ENCODE data around the gene RNU5B-1.

Gene RNU5B-1

DNA sequence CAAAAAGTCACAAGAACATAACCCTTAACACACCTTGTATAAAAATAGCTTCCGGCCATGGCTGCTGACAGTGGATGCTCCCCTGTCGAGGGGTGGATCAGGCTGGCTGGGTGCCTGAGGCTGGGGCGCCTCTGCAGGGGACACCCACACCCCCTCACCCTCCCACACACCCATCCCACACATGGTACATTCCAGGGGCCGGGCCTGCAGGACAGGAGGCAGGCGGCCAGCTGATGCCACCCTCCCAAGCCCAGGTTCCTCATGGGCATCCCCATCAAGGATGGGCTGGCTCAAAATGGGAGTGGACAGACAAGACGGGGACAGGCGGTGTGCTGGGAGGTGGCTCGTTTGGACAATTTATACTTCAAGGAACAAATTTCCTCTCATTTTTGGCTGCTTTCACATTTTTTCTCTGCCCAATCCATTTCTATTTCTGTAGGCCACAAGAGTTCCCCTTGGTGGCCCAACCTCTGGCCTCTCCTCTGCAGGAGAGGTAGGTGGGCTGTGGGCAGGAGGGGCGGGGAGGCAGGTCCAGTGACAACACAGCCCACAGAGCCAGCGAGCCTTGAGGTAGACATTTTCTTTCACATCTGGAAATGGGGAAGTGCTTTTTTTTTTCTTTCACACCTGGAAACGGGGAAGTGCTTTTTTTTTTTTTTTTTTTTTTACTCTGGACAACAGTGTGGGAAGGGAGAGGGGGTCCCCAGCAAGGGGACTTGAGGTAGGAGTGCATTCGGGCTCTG is 23.3 kb downstream of the RNU5B-1 start:
- Histone ChIP-seq H3K27me3 (ENCODE audit: low read depth) (no peaks in the 10 kb centered on the region), H3K36me3 (replicated peaks) (peaks cover 27% of the 10 kb centered on the region), H3K4me3 (no peak overlapping the region), H3K9me3 (no peaks in the 10 kb centered on the region), H3K4me1 (no peaks in the 10 kb centered on the region)
- DNase-seq (ENCODE audit: low spot score in 2 of 2), result no peak
- in situ Hi-C loops (cut with MboI; ENCODE audit: low sequenced_read_pairs), result no loop called here

DNA sequence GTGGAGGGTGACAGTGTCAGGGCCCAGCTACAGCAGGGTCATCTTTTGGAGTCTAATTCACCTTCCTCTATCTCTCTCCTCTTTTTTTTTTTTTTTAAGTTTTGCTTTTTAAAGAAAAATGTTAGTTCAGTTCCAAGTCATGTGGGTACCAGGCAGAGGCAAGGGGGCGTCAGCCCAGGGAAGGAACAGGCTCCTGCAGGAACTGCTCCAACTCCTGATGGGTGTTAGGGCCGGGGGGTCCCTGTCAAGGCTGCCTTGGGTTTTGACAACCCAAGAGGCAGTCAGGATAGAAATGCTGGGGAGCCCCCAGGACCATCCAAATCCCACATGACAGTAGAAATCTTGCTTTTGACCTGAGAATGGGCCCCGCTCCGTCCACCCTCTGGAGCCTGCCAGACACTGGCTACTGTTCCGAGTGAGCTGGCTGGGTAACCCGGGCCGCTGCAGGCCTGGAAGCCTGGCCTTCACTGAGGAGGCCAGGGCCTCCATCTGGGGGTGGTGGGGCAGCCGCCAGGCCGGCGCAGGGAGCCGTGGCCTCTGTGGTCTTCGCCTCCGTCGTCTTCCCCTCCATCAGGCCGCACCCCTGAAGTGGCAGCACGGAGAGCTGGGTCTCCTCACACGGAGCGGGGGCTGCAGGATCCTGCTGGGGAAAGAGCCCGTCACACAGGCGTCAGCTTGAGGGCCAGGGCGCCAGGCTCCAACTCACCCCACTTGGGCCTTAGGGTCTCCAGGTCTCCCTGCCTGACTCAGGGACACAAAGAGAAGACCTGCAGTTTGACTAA is 24.2 kb downstream of the RNU5B-1 start:
- in situ Hi-C loops (cut with MboI; ENCODE audit: low sequenced_read_pairs), result no loop called here

GRCh38 chr15:65329288-65329983 is 25.0 kb downstream of the RNU5B-1 start:
- DNase-seq (ENCODE audit: low spot score in 2 of 2), result no peak
- H3K4me3 ChIP-seq, result no peak overlapping the region
- H3K27me3 ChIP-seq (ENCODE audit: low read depth), result no peaks in the 10 kb centered on the region
- in situ Hi-C loops (cut with MboI; ENCODE audit: low sequenced_read_pairs), result no loop called here
- H3K4me1 ChIP-seq, result peaks cover 7% of the 10 kb centered on the region
- H3K36me3 ChIP-seq (replicated peaks), result peaks cover 27% of the 10 kb centered on the region
- H3K9me3 ChIP-seq, result no peaks in the 10 kb centered on the region

More for the DNA sequence above, 24.2 kb downstream of the RNU5B-1 start:
- H3K4me1 ChIP-seq, result no peaks in the 10 kb centered on the region; the same call in 1 of the 2 replicates
- no peak overlapping the region for H3K4me3 ChIP-seq
- H3K36me3 ChIP-seq (replicated peaks), result peaks cover 27% of the 10 kb centered on the region
- no peak for DNase-seq (ENCODE audit: low spot score in 2 of 2)
- no peaks in the 10 kb centered on the region for H3K9me3 ChIP-seq
- H3K27me3 ChIP-seq (ENCODE audit: low read depth), result no peaks in the 10 kb centered on the region

GRCh38 chr15:65329984-65330735 is 25.7 kb downstream of the RNU5B-1 start:
- H3K4me3 ChIP-seq, result no peak overlapping the region
- in situ Hi-C loops (cut with MboI; ENCODE audit: low sequenced_read_pairs), result no loop called here
- no peaks in the 10 kb centered on the region for H3K27me3 ChIP-seq (ENCODE audit: low read depth)
- no peaks in the 10 kb centered on the region for H3K9me3 ChIP-seq
- peaks cover 27% of the 10 kb centered on the region for H3K36me3 ChIP-seq (replicated peaks)
- no peak for DNase-seq (ENCODE audit: low spot score in 2 of 2)
- peaks cover 12% of the 10 kb centered on the region for H3K4me1 ChIP-seq

- in situ Hi-C loops (cut with MboI; ENCODE audit: low sequenced_read_pairs), result no loop called here
- no peak for DNase-seq (ENCODE audit: low spot score in 2 of 2)
- Histone ChIP-seq H3K36me3 (replicated peaks) (peaks cover 27% of the 10 kb centered on the region), H3K9me3 (no peaks in the 10 kb centered on the region), H3K27me3 (ENCODE audit: low read depth) (no peaks in the 10 kb centered on the region), H3K4me1 (peaks cover 12% of the 10 kb centered on the region), H3K4me3 (no peak overlapping the region)
Observed at GRCh38 chr15:65330934-65331645, 26.6 kb downstream of the RNU5B-1 start.

DNA sequence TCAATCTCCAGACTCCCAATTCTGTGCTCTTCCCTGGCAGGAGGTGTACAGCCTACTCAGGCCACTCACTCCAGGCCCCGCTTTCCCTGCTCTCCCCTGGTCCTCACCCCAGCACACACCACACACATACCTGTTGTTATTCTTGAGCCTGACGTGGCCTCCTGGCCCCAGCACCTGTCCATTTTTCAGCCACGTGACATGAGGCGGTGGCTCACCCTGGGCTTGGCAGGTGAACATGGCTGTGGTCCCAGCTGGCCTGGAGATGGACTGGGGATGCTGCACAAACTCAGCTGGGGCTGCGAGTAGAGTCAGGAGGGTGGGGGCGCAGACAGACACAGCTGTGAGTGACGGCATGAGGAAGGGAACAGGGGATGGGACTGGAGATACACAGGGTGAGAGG is 27.3 kb downstream of the RNU5B-1 start:
- H3K4me1 ChIP-seq, result peaks cover 20% of the 10 kb centered on the region
- in situ Hi-C loops (cut with MboI; ENCODE audit: low sequenced_read_pairs), result no loop called here
- H3K9me3 ChIP-seq, result no peaks in the 10 kb centered on the region
- no peak for DNase-seq (ENCODE audit: low spot score in 2 of 2)
- peaks cover 27% of the 10 kb centered on the region for H3K36me3 ChIP-seq (replicated peaks)
- no peak overlapping the region for H3K4me3 ChIP-seq
- H3K27me3 ChIP-seq (ENCODE audit: low read depth), result no peaks in the 10 kb centered on the region

- peaks cover 27% of the 10 kb centered on the region for H3K4me1 ChIP-seq
- peaks cover 27% of the 10 kb centered on the region for H3K36me3 ChIP-seq (replicated peaks)
- H3K27me3 ChIP-seq (ENCODE audit: low read depth), result no peaks in the 10 kb centered on the region
- H3K4me3 ChIP-seq, result no peak overlapping the region
- DNase-seq (ENCODE audit: low spot score in 2 of 2), result no peak
- H3K9me3 ChIP-seq, result no peaks in the 10 kb centered on the region
- in situ Hi-C loops (cut with MboI; ENCODE audit: low sequenced_read_pairs), result no loop called here
Observed at GRCh38 chr15:65332391-65333147, 28.1 kb downstream of the RNU5B-1 start.

GRCh38 chr15:65333148-65333820 is 28.8 kb downstream of the RNU5B-1 start:
- Histone ChIP-seq H3K27me3 (ENCODE audit: low read depth) (no peaks in the 10 kb centered on the region), H3K36me3 (replicated peaks) (peaks cover 27% of the 10 kb centered on the region), H3K4me3 (no peak overlapping the region), H3K9me3 (no peaks in the 10 kb centered on the region), H3K4me1 (peaks cover 33% of the 10 kb centered on the region)
- no peak for DNase-seq (ENCODE audit: low spot score in 2 of 2)
- in situ Hi-C loops (cut with MboI; ENCODE audit: low sequenced_read_pairs), result no loop called here

DNA sequence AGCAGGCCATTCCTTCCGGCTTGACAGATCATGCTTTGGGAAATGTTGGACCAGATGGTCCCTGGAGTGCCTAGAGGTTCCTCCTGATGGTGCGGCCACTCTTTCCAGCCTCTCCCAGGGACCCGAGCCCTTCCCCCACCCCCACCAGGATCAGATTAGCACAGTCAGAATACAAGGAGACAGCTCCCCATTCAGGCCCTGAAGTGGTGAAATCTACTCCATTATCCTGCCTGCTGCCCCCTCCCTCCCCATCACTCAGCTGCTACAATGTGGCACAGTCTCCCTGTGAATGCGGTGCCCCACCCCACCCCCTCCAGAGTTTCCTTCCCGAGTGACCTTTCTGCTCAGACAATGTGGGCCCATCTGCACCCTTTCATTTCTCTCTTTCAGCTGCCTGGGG is 29.4 kb downstream of the RNU5B-1 start:
- Histone ChIP-seq H3K4me1 (peaks cover 33% of the 10 kb centered on the region), H3K9me3 (no peaks in the 10 kb centered on the region), H3K4me3 (no peak overlapping the region), H3K36me3 (replicated peaks) (peaks cover 27% of the 10 kb centered on the region), H3K27me3 (ENCODE audit: low read depth) (no peaks in the 10 kb centered on the region)
- in situ Hi-C loops (cut with MboI; ENCODE audit: low sequenced_read_pairs), result no loop called here
- DNase-seq (ENCODE audit: low spot score in 2 of 2), result no peak

DNA sequence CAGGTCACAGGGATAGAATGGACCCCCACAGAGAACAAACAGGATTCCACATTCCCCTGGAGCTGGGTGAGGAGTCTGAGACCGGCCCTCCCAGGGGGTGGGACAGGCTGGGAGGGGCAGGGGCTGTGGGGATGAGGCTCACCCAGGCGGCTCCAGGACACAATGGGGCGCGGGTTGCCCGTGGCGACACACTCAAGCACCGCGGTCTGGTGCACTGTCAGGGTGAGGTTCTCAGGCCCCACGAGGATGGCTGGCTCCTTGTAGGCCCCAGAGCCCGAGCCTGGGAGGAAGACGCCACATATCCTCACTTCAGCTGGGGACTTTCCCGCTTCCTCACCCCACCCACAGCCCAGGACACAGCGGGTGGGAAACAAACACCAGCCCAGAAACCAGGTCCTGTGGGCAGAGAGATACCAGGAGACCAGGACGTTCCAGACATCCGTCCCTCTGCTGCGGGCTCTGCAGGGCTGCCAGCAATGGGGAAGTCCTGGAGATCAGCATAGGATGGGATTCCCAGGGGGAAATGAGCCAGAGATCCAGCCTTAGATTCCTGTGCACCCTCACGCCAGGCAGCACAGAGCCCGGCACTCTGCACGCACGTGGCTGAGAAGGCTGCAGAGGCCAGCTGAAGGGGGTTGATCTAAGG is 30.2 kb downstream of the RNU5B-1 start:
- Histone ChIP-seq H3K4me1 (peaks cover 33% of the 10 kb centered on the region), H3K9me3 (no peaks in the 10 kb centered on the region), H3K27me3 (ENCODE audit: low read depth) (no peaks in the 10 kb centered on the region), H3K36me3 (replicated peaks) (peaks cover 20% of the 10 kb centered on the region), H3K4me3 (no peak overlapping the region)
- in situ Hi-C loops (cut with MboI; ENCODE audit: low sequenced_read_pairs), result no loop called here
- peak in 1 of 2 experiments; percentile 77 for DNase-seq (ENCODE audit: low spot score in 2 of 2)

GRCh38 chr15:65335278-65336055 is 31.0 kb downstream of the RNU5B-1 start:
- H3K27me3 ChIP-seq (ENCODE audit: low read depth), result no peaks in the 10 kb centered on the region
- peaks cover 12% of the 10 kb centered on the region for H3K36me3 ChIP-seq (replicated peaks)
- in situ Hi-C loops (cut with MboI; ENCODE audit: low sequenced_read_pairs), result no loop called here
- H3K4me1 ChIP-seq, result peaks cover 33% of the 10 kb centered on the region
- H3K4me3 ChIP-seq, result no peak overlapping the region
- no peak for DNase-seq (ENCODE audit: low spot score in 2 of 2)
- no peaks in the 10 kb centered on the region for H3K9me3 ChIP-seq
